ENCODE measurements around the gene ERVV-1.

DNA sequence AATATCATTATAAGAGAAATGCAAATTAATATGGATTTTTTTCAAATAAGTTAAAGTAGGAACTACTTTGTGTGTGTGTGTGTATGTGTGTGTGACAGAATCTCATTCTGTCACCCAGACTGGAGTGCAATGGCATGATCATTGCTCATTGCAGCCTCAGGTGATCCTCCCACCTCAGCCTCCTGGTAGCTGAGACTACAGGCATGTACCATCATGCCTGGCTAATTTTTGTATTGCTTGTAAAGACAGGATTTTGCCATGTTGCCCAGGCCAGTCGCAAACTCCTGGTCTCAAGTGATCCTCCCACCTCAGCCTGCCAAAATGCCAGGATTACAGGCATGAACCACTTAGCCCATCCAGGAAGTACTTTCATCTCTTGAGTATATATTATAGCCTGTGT is 27.6 kb downstream of the ERVV-1 start:
- TF ChIP-seq, protein P1, sequence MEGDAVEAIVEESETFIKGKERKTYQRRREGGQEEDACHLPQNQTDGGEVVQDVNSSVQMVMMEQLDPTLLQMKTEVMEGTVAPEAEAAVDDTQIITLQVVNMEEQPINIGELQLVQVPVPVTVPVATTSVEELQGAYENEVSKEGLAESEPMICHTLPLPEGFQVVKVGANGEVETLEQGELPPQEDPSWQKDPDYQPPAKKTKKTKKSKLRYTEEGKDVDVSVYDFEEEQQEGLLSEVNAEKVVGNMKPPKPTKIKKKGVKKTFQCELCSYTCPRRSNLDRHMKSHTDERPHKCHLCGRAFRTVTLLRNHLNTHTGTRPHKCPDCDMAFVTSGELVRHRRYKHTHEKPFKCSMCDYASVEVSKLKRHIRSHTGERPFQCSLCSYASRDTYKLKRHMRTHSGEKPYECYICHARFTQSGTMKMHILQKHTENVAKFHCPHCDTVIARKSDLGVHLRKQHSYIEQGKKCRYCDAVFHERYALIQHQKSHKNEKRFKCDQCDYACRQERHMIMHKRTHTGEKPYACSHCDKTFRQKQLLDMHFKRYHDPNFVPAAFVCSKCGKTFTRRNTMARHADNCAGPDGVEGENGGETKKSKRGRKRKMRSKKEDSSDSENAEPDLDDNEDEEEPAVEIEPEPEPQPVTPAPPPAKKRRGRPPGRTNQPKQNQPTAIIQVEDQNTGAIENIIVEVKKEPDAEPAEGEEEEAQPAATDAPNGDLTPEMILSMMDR (IDR thresholded peaks at IDR 0.05), result no peak
- TF ChIP-seq EZH2 (IDR thresholded peaks at IDR 0.05), result no peak
- TF ChIP-seq EZH2phosphoT487 (IDR thresholded peaks at IDR 0.05), result no peak

All from neural progenitor cell (in vitro differentiated cells).